Parathyroid adenoma (tissue), 2 donors: ENCODE data around the gene AFG1L.
"Not testable (repeated sequence)": the region's sequence is repeated elsewhere in the genome, so short reads cannot be mapped to it uniquely, and the experiment has no call there.

Source experiments
- H2AFZ ChIP-seq: fragments of 300-600 bp; sonication (generic); one replicate; pipeline ENCODE4 v1.7.0; 2017; ENCODE audit warnings: antibody characterized with exemption, mild to moderate bottlenecking
- H3K27ac ChIP-seq: fragments of 300-600 bp; sonication (generic); one replicate; pipeline ENCODE4 v1.7.0; 2017
- H3K27me3 ChIP-seq: fragments of 300-600 bp; sonication (generic); one replicate; pipeline ENCODE4 v1.7.0; 2017; ENCODE audit warnings: low read length; ENCODE audit not compliant: control insufficient read depth, insufficient read depth
- H3K36me3 ChIP-seq: fragments of 300-600 bp; sonication (generic); one replicate; pipeline ENCODE4 v1.7.0; 2017; ENCODE audit warnings: low read length; ENCODE audit not compliant: control insufficient read depth, insufficient read depth
- H3K4me1 ChIP-seq: fragments of 300-600 bp; sonication (generic); one replicate; pipeline ENCODE4 v1.7.0; 2017; ENCODE audit warnings: control low read depth
- H3K4me2 ChIP-seq: fragments of 300-600 bp; sonication (generic); one replicate; pipeline ENCODE4 v1.7.0; 2017; ENCODE audit warnings: low read length
- H3K4me3 ChIP-seq: fragments of 300-600 bp; sonication (generic); one replicate; pipeline ENCODE4 v1.7.0; 2017; ENCODE audit warnings: low read depth, low read length
- H3K79me2 ChIP-seq: fragments of 300-600 bp; sonication (generic); one replicate; pipeline ENCODE4 v1.7.0; 2017; ENCODE audit warnings: control low read depth
- H3K9ac ChIP-seq: fragments of 300-600 bp; sonication (generic); one replicate; pipeline ENCODE4 v1.7.0; 2017; ENCODE audit warnings: mild to moderate bottlenecking
- H3K9me3 ChIP-seq: fragments of 300-600 bp; sonication (generic); one replicate; pipeline ENCODE4 v1.7.0; 2017; ENCODE audit warnings: low read length; ENCODE audit not compliant: control insufficient read depth
- TF ChIP-seq, protein P1 (sequence below): fragments of 300-600 bp; sonication (generic); IDR thresholded peaks from one replicate; pipeline ENCODE4 v1.7.0; 2017; ENCODE audit warnings: antibody characterized with exemption, mild to moderate bottlenecking
- donor health status: primary hyperparathyroidism.

AFG1L gene

GRCh38 chr6:108294727-108295625 lies at the start of gene AFG1L:
AFG1L (plus strand) TSS chr6:108295054; CDS start chr6:108295080, 26 bp downstream.
- Histone ChIP-seq H3K9me3 (no peaks in the 10 kb centered on the region), H3K4me3 (peak within 1 kb of the TSS; percentile 80), H3K4me1 (peaks cover 6% of the 10 kb centered on the region), H3K9ac (peak within 1 kb of the TSS; percentile 47), H3K27ac (peak within 1 kb of the TSS; percentile 89), H3K36me3 (no peaks in the 10 kb centered on the region), H3K27me3 (no peaks in the 10 kb centered on the region), H3K4me2 (peak within 1 kb of the TSS; percentile 71), H3K79me2 (no peaks in the 10 kb centered on the region), H2AFZ (peak within 1 kb of the TSS; percentile 95)
- TF ChIP-seq, protein P1, sequence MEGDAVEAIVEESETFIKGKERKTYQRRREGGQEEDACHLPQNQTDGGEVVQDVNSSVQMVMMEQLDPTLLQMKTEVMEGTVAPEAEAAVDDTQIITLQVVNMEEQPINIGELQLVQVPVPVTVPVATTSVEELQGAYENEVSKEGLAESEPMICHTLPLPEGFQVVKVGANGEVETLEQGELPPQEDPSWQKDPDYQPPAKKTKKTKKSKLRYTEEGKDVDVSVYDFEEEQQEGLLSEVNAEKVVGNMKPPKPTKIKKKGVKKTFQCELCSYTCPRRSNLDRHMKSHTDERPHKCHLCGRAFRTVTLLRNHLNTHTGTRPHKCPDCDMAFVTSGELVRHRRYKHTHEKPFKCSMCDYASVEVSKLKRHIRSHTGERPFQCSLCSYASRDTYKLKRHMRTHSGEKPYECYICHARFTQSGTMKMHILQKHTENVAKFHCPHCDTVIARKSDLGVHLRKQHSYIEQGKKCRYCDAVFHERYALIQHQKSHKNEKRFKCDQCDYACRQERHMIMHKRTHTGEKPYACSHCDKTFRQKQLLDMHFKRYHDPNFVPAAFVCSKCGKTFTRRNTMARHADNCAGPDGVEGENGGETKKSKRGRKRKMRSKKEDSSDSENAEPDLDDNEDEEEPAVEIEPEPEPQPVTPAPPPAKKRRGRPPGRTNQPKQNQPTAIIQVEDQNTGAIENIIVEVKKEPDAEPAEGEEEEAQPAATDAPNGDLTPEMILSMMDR: no peak

DNA sequence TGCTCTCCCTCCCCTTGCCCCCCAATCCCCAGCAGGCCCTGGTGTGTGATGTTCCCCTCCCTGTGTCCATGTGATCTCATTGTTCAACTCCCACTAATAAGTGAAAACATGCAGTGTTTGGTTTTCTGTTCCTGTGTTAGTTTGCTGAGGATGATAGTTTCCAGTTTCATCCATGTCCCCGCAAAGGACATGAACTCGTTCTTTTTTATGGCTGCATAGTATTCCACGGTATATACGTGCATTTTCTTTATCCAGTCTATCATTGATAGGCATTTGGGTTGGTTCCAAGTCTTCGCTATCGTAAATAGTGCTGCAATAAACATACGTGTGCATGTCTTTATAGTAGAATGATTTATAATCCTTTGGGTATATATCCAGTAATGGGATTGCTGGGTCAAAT lies 49.8 kb upstream of the AFG1L start:
- not testable (repeated sequence) for H3K4me2 ChIP-seq, H3K27me3 ChIP-seq, H3K27ac ChIP-seq, H2AFZ ChIP-seq, H3K36me3 ChIP-seq, H3K4me1 ChIP-seq, H3K4me3 ChIP-seq, H3K9ac ChIP-seq, H3K9me3 ChIP-seq
- H3K79me2 ChIP-seq: peaks cover 49% of the 10 kb centered on the region

GRCh38 chr6:108247965-108248536 lies 46.8 kb upstream of the AFG1L start:
- no peak overlapping the region for H3K4me3 ChIP-seq
- no peaks in the 10 kb centered on the region for H3K36me3 ChIP-seq
- H3K9ac ChIP-seq: no peak overlapping the region
- H3K4me2 ChIP-seq: no peak overlapping the region
- TF ChIP-seq, protein P1: no peak
- no peak overlapping the region for H3K27ac ChIP-seq
- H2AFZ ChIP-seq: no peak overlapping the region
- no peaks in the 10 kb centered on the region for H3K4me1 ChIP-seq
- H3K27me3 ChIP-seq: no peaks in the 10 kb centered on the region
- H3K79me2 ChIP-seq: peaks cover 39% of the 10 kb centered on the region
- no peaks in the 10 kb centered on the region for H3K9me3 ChIP-seq

DNA sequence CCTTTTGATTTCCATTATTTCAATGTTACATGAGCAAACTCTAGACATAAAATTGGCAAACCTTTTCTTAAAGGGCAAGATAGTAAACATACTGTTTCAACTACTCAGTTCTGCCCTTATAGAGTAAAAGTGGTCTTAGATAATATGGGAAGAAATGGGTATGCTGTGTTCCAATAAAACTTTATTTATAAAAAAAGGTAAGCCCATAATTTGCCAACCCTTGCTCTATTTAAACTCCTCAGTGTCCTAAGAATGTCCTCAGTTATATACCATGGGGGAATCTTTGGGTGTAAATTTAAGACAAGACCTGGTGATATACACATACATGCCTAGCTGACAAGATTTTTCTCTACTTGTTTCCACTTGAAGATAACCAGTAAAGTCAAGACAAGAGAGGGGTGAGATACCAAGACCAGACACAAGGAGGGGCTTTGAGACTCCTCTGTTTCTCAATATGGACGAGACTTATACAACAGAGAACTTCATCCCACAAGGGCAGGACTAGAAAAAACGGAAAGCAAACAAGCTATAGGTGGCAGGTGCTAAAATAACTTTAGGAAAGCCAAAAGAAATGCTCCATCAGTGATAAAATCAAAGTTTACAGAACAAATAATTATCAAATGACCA lies 44.5 kb upstream of the AFG1L start:
- H3K4me2 ChIP-seq: no peak overlapping the region

More for the DNA sequence above, 44.5 kb upstream of the AFG1L start:
- Histone ChIP-seq H3K27me3 (no peaks in the 10 kb centered on the region), H3K4me3 (no peak overlapping the region), H3K4me1 (no peaks in the 10 kb centered on the region), H3K9ac (no peak overlapping the region), H3K27ac (no peak overlapping the region), H3K79me2 (peaks cover 32% of the 10 kb centered on the region), H3K36me3 (no peaks in the 10 kb centered on the region), H3K9me3 (no peaks in the 10 kb centered on the region), H2AFZ (no peak overlapping the region)
- TF ChIP-seq, protein P1: peak; percentile 8
